GM18507 (cell line): ENCODE results near the gene ZBTB40.

Experiments used
- DNase-seq: peaks from one replicate; pipeline ENCODE4 v3.0.0; 2011; ENCODE audit warnings: low read depth; ENCODE audit not compliant: insufficient read length; ENCODE audit errors: extremely low spot score
- FAIRE-seq: peaks from 2 replicates; lab custom pipeline; 2011; peaks lifted over from hg19 to GRCh38; lab: Jason Lieb, UNC

The ZBTB40 gene

DNA sequence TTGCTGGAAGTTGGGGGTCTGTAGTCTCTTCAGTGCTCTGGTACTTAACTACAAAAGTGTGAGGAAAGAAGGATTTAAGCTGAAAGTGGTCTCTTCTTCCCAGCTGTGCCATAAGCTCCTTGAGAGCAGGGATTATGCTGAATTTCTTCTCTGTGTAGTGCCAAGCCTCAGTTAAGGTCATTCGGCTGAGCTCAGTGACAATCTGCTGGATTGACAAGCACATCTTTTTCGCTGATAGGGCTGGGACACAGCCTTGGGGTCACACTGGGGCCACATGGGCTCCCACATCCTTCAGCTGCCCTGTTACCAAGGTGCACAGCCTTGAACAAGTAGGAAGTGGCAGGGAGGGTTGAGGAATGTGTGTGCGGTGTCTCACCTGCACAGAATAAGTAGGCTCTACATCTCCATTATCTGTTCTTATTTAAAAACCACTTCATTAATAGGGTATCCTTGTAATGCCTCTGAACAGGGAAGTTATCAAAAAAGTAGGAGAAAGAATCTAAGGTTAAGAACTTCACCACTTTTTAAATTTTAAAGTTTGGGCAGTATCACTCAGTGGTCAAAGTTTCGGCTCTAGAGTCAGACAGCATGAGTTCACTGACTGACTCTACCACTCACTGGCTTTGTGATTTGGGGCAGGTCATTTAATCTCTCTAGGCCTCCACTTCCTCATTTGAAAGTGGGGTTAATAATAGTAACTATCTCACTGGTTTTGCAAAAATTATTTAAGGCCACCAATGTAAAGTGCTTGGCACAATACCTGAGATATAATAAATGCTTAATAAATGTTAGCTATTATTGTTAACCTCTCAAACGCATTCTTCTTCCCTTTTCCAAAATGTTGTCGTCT is 10.3 kb downstream of the ZBTB40 start:
- no peak for FAIRE-seq
- no peak for DNase-seq

GRCh38 chr1:22462928-22463327 is 11.3 kb downstream of the ZBTB40 start:
- DNase-seq (no peak), FAIRE-seq (no peak)

DNA sequence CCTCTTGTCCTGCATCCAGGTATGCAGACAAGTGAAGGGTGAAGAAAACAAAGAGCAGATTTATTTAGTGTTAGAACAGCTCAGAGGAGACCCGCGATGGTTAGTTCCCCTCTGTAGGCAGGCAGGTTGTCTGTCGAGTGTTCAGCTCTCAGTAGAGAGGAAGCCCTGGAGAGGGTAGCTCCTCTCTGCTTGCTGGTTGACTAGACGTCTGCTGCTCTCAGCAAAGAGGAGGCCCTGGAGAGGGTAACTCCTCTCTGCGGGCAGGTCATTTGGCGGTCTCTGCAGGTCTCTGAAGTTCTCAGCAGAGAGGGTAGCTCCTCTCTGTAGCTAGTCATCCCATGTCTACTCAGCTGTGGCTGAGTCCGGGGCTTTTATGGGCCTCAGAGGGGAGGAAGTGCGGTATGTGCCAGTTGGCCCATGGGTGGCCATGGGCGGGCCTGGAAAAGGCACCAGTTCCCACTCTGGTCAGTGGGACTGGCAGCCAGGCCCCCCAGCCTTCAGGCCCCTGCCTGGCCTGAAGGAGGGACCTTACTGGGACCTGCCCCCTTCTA is 13.4 kb downstream of the ZBTB40 start:
- FAIRE-seq, result no peak

GRCh38 chr1:22465671-22466070 is 14.0 kb downstream of the ZBTB40 start:
- FAIRE-seq, result no peak

More for the DNA sequence above, 13.4 kb downstream of the ZBTB40 start:
- DNase-seq, result no peak

GRCh38 chr1:22470227-22470626 is 18.6 kb downstream of the ZBTB40 start:
- FAIRE-seq (no peak), DNase-seq (no peak)

More at GRCh38 chr1:22465671-22466070, 14.0 kb downstream of the ZBTB40 start:
- DNase-seq, result no peak

GRCh38 chr1:22471078-22471477 is 19.4 kb downstream of the ZBTB40 start:
- DNase-seq (no peak), FAIRE-seq (no peak)

DNA sequence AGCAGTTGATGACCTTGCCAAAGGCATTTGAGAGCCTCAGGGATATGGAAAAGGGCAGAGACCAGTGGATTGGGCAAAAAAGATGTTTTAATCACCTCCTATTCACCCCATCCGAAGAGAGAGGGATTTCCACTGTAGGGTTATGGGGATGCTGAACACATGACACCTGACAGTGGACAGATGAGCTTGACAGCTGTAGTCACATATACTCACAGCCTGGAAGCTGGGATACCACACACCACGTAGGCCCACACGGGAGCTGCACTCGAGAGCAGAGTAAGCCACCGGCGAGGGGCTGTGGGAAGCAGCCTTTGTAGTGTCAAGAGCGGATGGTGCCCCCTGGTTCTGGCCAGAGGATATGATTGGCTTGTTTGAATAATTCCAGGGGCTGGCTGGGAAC is 20.0 kb downstream of the ZBTB40 start:
- FAIRE-seq, result no peak
- no peak for DNase-seq

GRCh38 chr1:22472596-22472995 is 20.9 kb downstream of the ZBTB40 start:
- DNase-seq (no peak), FAIRE-seq (no peak)

- no peak for FAIRE-seq
- no peak for DNase-seq
These were observed 22.3 kb downstream of the ZBTB40 start for GRCh38 chr1:22473952-22474351.

- FAIRE-seq, result no peak
- DNase-seq, result no peak
These were observed 24.9 kb downstream of the ZBTB40 start for GRCh38 chr1:22476566-22476965.

DNA sequence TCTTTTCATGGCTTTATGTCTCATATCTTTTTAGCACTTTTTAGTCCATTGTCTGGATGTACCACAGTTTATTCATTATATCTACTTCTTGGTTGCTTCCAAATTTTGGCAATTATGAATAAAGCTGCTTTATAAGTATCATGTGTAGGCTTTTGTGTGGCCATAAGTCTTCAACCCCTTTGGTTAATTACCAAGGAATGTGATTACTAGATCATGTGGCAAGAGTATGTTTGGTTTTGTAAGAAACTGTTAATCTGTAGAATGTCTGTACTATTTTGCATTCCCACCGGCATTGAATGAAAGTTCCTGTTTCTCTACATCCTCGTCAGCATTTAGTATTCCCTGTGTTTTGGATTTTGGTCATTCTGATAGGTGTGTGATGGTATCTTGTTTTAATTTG is 31.5 kb downstream of the ZBTB40 start:
- FAIRE-seq, result no peak
- no peak for DNase-seq

GRCh38 chr1:22484706-22485345 is 33.2 kb downstream of the ZBTB40 start:
- DNase-seq (no peak), FAIRE-seq (no peak)

- no peak for FAIRE-seq
- DNase-seq, result no peak
These were observed 33.8 kb downstream of the ZBTB40 start for GRCh38 chr1:22485431-22485830.

DNA sequence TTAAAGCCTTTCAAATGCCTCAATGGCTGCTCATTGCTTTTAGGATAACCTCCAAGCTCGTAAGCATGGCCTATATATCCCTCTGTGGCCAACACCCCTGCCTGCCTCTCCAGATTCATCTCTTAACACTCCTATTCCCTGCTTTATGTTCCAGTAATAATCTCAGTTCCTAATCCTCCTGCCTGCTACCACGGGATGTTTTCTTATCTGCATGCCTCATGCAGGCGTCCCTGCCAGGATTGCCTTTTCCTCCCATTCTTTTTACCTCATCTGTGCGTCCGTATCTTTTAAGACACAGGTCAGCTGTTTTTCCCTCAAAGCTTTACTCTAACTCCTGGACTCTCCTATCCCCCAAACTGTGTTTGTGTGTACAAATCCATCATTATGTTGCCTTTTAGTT is 36.1 kb downstream of the ZBTB40 start:
- FAIRE-seq, result no peak

GRCh38 chr1:22488319-22488718 is 36.7 kb downstream of the ZBTB40 start:
- FAIRE-seq (no peak), DNase-seq (no peak)

More for the DNA sequence above, 36.1 kb downstream of the ZBTB40 start:
- DNase-seq, result no peak

GRCh38 chr1:22489278-22489677 is 37.6 kb downstream of the ZBTB40 start:
- DNase-seq (no peak), FAIRE-seq (no peak)

GRCh38 chr1:22489823-22490222 is 38.2 kb downstream of the ZBTB40 start:
- DNase-seq, result no peak
- no peak for FAIRE-seq

DNA sequence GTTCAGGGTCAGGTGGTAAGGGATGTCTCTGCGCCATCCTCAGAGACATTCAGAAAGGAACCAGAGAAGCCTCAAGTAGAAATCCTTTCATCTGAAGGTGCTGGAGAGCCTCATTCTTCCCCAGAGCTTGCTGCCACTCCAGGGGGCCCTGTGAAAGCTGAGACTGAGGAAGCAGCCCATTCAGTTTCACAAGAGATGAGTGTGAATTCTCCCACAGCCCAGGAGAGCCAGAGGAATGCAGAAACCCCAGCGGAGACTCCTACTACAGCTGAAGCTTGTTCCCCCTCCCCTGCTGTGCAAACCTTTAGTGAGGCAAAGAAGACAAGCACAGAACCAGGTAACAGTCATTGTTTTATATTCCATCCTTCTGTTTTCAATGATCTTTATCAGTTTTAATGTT is 38.7 kb downstream of the ZBTB40 start:
- DNase-seq, result no peak

GRCh38 chr1:22491995-22492715 is 40.5 kb downstream of the ZBTB40 start:
- no peak for FAIRE-seq
- no peak for DNase-seq

More for the DNA sequence above, 38.7 kb downstream of the ZBTB40 start:
- FAIRE-seq, result no peak

DNA sequence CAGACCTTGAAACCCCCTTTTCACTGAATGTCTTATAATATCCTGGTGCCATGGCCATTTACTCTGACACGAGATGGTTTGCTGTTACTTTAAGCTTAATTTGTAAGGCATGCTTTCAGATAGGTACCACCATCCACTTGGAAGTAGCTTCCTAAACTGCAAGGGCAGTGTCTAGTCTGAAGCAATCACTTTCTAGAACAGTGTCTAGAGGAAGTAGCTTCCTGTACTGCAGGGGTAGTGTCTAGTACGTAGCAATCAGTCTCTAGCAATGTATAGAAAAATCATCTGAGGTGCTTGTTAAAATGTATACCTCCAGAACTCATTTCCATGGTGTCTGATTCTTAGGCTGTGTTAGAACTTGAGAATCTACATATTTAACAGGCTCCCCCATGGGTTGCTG is 42.5 kb downstream of the ZBTB40 start:
- FAIRE-seq (no peak), DNase-seq (no peak)
